Lower leg skin (tissue), 4 donors: ENCODE results near the gene SUMO2. TPM values are rescaled to one million over a fixed set of nuclear protein-coding genes. Genes with fewer than 3 reads are reported as not detected.

ENCODE experiments used
- DNase-seq, 2 donors: peaks; one replicate each; pipeline ENCODE4 v3.0.0-alpha.2; 2019; ENCODE audit warnings: low spot score in 2 of 2
- H3K4me3 ChIP-seq: fragments of 200-600 bp; sonication (generic); 2 replicates; pipeline ENCODE4 v1.5.1; 2017; ENCODE audit warnings: mild to moderate bottlenecking, low read depth; ENCODE audit not compliant: poor library complexity, severe bottlenecking
- CTCF ChIP-seq, 3 donors: fragments of 450-650 bp; IDR thresholded peaks; one replicate each; pipeline ENCODE4 v1.5.1; 2016; ENCODE audit warnings: antibody characterized with exemption in 3 of 3, mild to moderate bottlenecking in 3 of 3, moderate library complexity in 2 of 3
- POLR2A ChIP-seq, 2 donors: fragments of 450-650 bp; IDR thresholded peaks; one replicate each; pipeline ENCODE4 v1.6.1; 2016 to 2017; ENCODE audit warnings: antibody characterized with exemption in 2 of 2, mild to moderate bottlenecking in 1 of 2, moderate library complexity in 1 of 2
- WGBS, 2 donors: methylation state at CpG; one replicate each; pipeline ENCODE4 v1.1.5; 2018; 5-methylcytosine and 5-hydroxymethylcytosine counted together
- intact Hi-C: fragments of 100-400 bp; cut with DNase I; formaldehyde crosslinking; loops from one replicate; pipeline ENCODE4 v1.15.0; 2023; ENCODE audit warnings: low total_unique reads
- total RNA-seq, 4 donors: library from RNA; depleted of rRNA; stranded (reverse); fragments of >200 nt; gene quantifications; one replicate each; pipeline ENCODE4 v1.1.0, GENCODE V29; 2016

SUMO2 gene
- total RNA-seq, 4 donors from 2014 or later, result 59.8 to 75.6 (median 68.2) TPM

- WGBS, 2 donors, result 76 to 85% methylated on average over 4 of the region's 4 CpGs
- no peak for DNase-seq
- intact Hi-C loops, result loop anchor here (10.0 kb wide), 1 partner anchor 227 kb away; no protein-coding TSS in a partner anchor
- no peak overlapping the region for H3K4me3 ChIP-seq
- TF ChIP-seq POLR2A (IDR thresholded peaks at IDR 0.05), result no peak
- no peak for TF ChIP-seq CTCF (IDR thresholded peaks at IDR 0.05)
Measured at GRCh38 chr17:75191584-75191983, 8.8 kb upstream of the SUMO2 start.

GRCh38 chr17:75188614-75189013, 5.9 kb upstream of the SUMO2 start:
- DNase-seq, result no peak
- no peak overlapping the region for H3K4me3 ChIP-seq
- intact Hi-C loops, result no loop called here
- TF ChIP-seq CTCF (IDR thresholded peaks at IDR 0.05), result no peak
- TF ChIP-seq POLR2A (IDR thresholded peaks at IDR 0.05), result no peak
- 91 to 94% methylated on average over 6 of the region's 6 CpGs for WGBS, 2 donors

GRCh38 chr17:75183999-75184884, 1.5 kb upstream of the SUMO2 start:
- no peak overlapping the region for H3K4me3 ChIP-seq
- intact Hi-C loops, result no loop called here
- TF ChIP-seq POLR2A (IDR thresholded peaks at IDR 0.05) (no peak), CTCF (IDR thresholded peaks at IDR 0.05) (no peak)
- WGBS, 2 donors, result 94 to 97% methylated on average over 9 of the region's 9 CpGs
- DNase-seq, result no peak

- 0 to 1% methylated on average over 24 to 33 of the region's 33 CpGs for WGBS, 2 donors
- DNase-seq, result no peak
- intact Hi-C loops, result no loop called here
Measured at GRCh38 chr17:75182319-75182568, 515 bp downstream of the SUMO2 start.

GRCh38 chr17:75181608-75182318, 996 bp downstream of the SUMO2 start:
- no peak for TF ChIP-seq POLR2A (IDR thresholded peaks at IDR 0.05)
- no peak for TF ChIP-seq CTCF (IDR thresholded peaks at IDR 0.05)
- peak overlapping the region; percentile 93 for H3K4me3 ChIP-seq
- intact Hi-C loops, result no loop called here
- WGBS, 2 donors, result 0 to 1% methylated on average over 27 to 31 of the region's 34 CpGs
- DNase-seq, result peak in 1 of 2 donors; percentile 88

More at GRCh38 chr17:75182319-75182568, 515 bp downstream of the SUMO2 start:
- TF ChIP-seq POLR2A (IDR thresholded peaks at IDR 0.05) (no peak), CTCF (IDR thresholded peaks at IDR 0.05) (no peak)
- H3K4me3 ChIP-seq, result peak overlapping the region; percentile 93
